ENCODE results near the gene FAM193A.

DNA sequence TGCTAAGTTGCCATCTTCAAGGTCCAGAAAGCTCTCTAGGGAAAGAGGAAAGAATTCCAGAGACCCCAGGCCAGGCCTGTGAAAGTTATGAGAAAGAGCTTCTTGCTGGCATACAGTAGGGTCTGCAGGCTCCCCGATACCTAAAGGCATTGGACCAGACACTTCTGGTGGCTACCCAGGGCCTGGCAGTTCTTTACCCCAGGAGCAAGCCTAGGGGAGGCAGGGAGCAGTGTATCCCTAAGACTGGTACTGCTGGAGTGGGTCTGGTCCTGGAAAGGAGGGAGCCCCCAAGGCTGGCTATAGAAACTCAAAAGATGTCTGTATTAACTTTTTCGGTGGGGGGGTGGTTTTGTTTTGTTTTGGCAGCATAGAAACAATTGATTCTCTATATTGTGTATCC is 19.8 kb upstream of the FAM193A start:
- TF ChIP-seq, protein P1, sequence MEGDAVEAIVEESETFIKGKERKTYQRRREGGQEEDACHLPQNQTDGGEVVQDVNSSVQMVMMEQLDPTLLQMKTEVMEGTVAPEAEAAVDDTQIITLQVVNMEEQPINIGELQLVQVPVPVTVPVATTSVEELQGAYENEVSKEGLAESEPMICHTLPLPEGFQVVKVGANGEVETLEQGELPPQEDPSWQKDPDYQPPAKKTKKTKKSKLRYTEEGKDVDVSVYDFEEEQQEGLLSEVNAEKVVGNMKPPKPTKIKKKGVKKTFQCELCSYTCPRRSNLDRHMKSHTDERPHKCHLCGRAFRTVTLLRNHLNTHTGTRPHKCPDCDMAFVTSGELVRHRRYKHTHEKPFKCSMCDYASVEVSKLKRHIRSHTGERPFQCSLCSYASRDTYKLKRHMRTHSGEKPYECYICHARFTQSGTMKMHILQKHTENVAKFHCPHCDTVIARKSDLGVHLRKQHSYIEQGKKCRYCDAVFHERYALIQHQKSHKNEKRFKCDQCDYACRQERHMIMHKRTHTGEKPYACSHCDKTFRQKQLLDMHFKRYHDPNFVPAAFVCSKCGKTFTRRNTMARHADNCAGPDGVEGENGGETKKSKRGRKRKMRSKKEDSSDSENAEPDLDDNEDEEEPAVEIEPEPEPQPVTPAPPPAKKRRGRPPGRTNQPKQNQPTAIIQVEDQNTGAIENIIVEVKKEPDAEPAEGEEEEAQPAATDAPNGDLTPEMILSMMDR (IDR thresholded peaks at IDR 0.05): no peak
- no peak for TF ChIP-seq POLR2A (IDR thresholded peaks at IDR 0.05)
